LNCAP (cell line): ENCODE measurements around the gene ABCG2.

Experiments
- CTCF ChIP-seq: fragments of 450-650 bp; IDR thresholded peaks from 2 replicates; pipeline ENCODE4 v1.5.1; 2017; ENCODE audit warnings: mild to moderate bottlenecking

Gene ABCG2

GRCh38 chr4:88166608-88167007 is 8.2 kb upstream of the ABCG2 start:
- TF ChIP-seq CTCF: no peak

GRCh38 chr4:88163336-88163735 is 4.9 kb upstream of the ABCG2 start:
- no peak for TF ChIP-seq CTCF

GRCh38 chr4:88162626-88163025 is 4.2 kb upstream of the ABCG2 start:
- no peak for TF ChIP-seq CTCF

GRCh38 chr4:88159229-88159725 is 838 bp upstream of the ABCG2 start:
- TF ChIP-seq CTCF: no peak

GRCh38 chr4:88158038-88158488 is 376 bp downstream of the ABCG2 start:
- TF ChIP-seq CTCF: no peak

- no peak for TF ChIP-seq CTCF
Measured at GRCh38 chr4:88148560-88148959, 9.9 kb downstream of the ABCG2 start.

GRCh38 chr4:88147799-88148217 is 10.6 kb downstream of the ABCG2 start:
- TF ChIP-seq CTCF: no peak

- TF ChIP-seq CTCF: no peak
Measured at GRCh38 chr4:88146891-88147290, 11.5 kb downstream of the ABCG2 start.
